Endothelial cell (in vitro differentiated cells): ENCODE data around the gene PRRT4. TPM values are rescaled to one million over a fixed set of nuclear protein-coding genes. Genes with fewer than 3 reads are reported as not detected.
A peak's percentile ranks its signal among the peaks of the same experiment; 100 is the strongest.

Source experiments
- DNase-seq: peaks from one replicate; pipeline ENCODE4 v3.0.0; 2021; ENCODE audit warnings: low spot score
- H3K27ac Mint-ChIP-seq: one replicate; pipeline ENCODE4 v1.8.0; 2021; ENCODE audit warnings: mixed read lengths, inconsistent platforms; ENCODE audit not compliant: unreplicated experiment
- H3K27me3 Mint-ChIP-seq: one replicate; pipeline ENCODE4 v1.8.0; 2021; ENCODE audit warnings: mild to moderate bottlenecking, moderate library complexity, mixed read lengths, inconsistent platforms; ENCODE audit not compliant: unreplicated experiment
- H3K36me3 Mint-ChIP-seq: one replicate; pipeline ENCODE4 v1.8.0; 2021; ENCODE audit warnings: mild to moderate bottlenecking, low read depth, mixed read lengths, inconsistent platforms; ENCODE audit not compliant: unreplicated experiment
- H3K4me1 Mint-ChIP-seq: one replicate; pipeline ENCODE4 v1.8.0; 2021; ENCODE audit warnings: mild to moderate bottlenecking, mixed read lengths, inconsistent platforms; ENCODE audit not compliant: unreplicated experiment
- H3K4me3 Mint-ChIP-seq: one replicate; pipeline ENCODE4 v1.8.0; 2021; ENCODE audit warnings: mild to moderate bottlenecking, mixed read lengths, inconsistent platforms; ENCODE audit not compliant: unreplicated experiment
- H3K9me3 Mint-ChIP-seq: one replicate; pipeline ENCODE4 v1.8.0; 2021; ENCODE audit warnings: mixed read lengths, inconsistent platforms; ENCODE audit not compliant: unreplicated experiment
- CTCF ChIP-seq: fragments of 200-600 bp; sonication (generic); IDR thresholded peaks from one replicate; pipeline ENCODE4 v1.5.0; 2021; ENCODE audit warnings: antibody characterized with exemption; ENCODE audit not compliant: unreplicated experiment
- total RNA-seq: library from RNA; stranded (reverse); fragmentation: NEBNext Ultra II Directional; extraction: Animal tissue kit (Norgen Biotek cat#: 25700); gene quantifications from one replicate; pipeline ENCODE4 v1.2.1, GENCODE V29; 2021; ENCODE audit not compliant: unreplicated experiment

Gene PRRT4
- total RNA-seq, 1 donor from 2014 or later, result 10.8 TPM

GRCh38 chr7:128359939-128360338, 1.6 kb downstream of the PRRT4 start:
- TF ChIP-seq CTCF, result no peak
- peak overlapping the region; percentile 56 for H3K4me3 Mint-ChIP-seq
- DNase-seq, result no peak
- no peak overlapping the region for H3K27ac Mint-ChIP-seq
- H3K9me3 Mint-ChIP-seq, result no peaks in the 10 kb centered on the region
- H3K4me1 Mint-ChIP-seq, result peaks cover 22% of the 10 kb centered on the region
- no peaks in the 10 kb centered on the region for H3K36me3 Mint-ChIP-seq
- H3K27me3 Mint-ChIP-seq, result peaks cover 24% of the 10 kb centered on the region

GRCh38 chr7:128359336-128359735, 2.2 kb downstream of the PRRT4 start:
- H3K4me1 Mint-ChIP-seq, result peaks cover 28% of the 10 kb centered on the region
- H3K9me3 Mint-ChIP-seq, result no peaks in the 10 kb centered on the region
- H3K4me3 Mint-ChIP-seq, result no peak overlapping the region
- no peak for TF ChIP-seq CTCF
- no peak overlapping the region for H3K27ac Mint-ChIP-seq
- peaks cover 24% of the 10 kb centered on the region for H3K27me3 Mint-ChIP-seq
- no peak for DNase-seq
- no peaks in the 10 kb centered on the region for H3K36me3 Mint-ChIP-seq

GRCh38 chr7:128358233-128358632, 3.3 kb downstream of the PRRT4 start:
- DNase-seq, result no peak
- Mint-ChIP-seq H3K27me3 (peaks cover 27% of the 10 kb centered on the region), H3K4me3 (no peak overlapping the region), H3K36me3 (peaks cover 3% of the 10 kb centered on the region), H3K27ac (no peak overlapping the region), H3K9me3 (no peaks in the 10 kb centered on the region), H3K4me1 (peaks cover 35% of the 10 kb centered on the region)
- no peak for TF ChIP-seq CTCF

- H3K27ac Mint-ChIP-seq, result no peak overlapping the region
- peaks cover 9% of the 10 kb centered on the region for H3K36me3 Mint-ChIP-seq
- no peak for DNase-seq
- H3K9me3 Mint-ChIP-seq, result no peaks in the 10 kb centered on the region
- H3K4me1 Mint-ChIP-seq, result peaks cover 39% of the 10 kb centered on the region
- TF ChIP-seq CTCF, result no peak
- H3K27me3 Mint-ChIP-seq, result peaks cover 23% of the 10 kb centered on the region
- no peak overlapping the region for H3K4me3 Mint-ChIP-seq
These were observed 4.3 kb downstream of the PRRT4 start for GRCh38 chr7:128357217-128357613.

- H3K4me1 Mint-ChIP-seq, result peaks cover 34% of the 10 kb centered on the region
- H3K36me3 Mint-ChIP-seq, result peaks cover 9% of the 10 kb centered on the region
- no peak for TF ChIP-seq CTCF
- H3K27ac Mint-ChIP-seq, result no peak overlapping the region
- H3K4me3 Mint-ChIP-seq, result no peak overlapping the region
- H3K27me3 Mint-ChIP-seq, result peaks cover 20% of the 10 kb centered on the region
- DNase-seq, result no peak
- H3K9me3 Mint-ChIP-seq, result no peaks in the 10 kb centered on the region
These were observed 4.8 kb downstream of the PRRT4 start for GRCh38 chr7:128356546-128357216.
